Umbilical cord (tissue), 2 donors: ENCODE data around the gene ATP6V1B1. TPM values are rescaled to one million over a fixed set of nuclear protein-coding genes. Genes with fewer than 3 reads are reported as not detected.
A peak's percentile ranks its signal among the peaks of the same experiment; 100 is the strongest.

Experiments
- DNase-seq: peaks from one replicate; pipeline ENCODE4 v3.0.0-alpha.2; 2015; ENCODE audit warnings: low spot score
- total RNA-seq: library from RNA; depleted of rRNA; stranded (reverse); fragments of >200 nt; gene quantifications from one replicate; pipeline ENCODE4 v1.2.3, GENCODE V29; 2014; ENCODE audit warnings: low replicate concordance; ENCODE audit not compliant: insufficient read depth

ATP6V1B1 gene
- total RNA-seq, 1 donor from 2014 or later = not detected

DNA sequence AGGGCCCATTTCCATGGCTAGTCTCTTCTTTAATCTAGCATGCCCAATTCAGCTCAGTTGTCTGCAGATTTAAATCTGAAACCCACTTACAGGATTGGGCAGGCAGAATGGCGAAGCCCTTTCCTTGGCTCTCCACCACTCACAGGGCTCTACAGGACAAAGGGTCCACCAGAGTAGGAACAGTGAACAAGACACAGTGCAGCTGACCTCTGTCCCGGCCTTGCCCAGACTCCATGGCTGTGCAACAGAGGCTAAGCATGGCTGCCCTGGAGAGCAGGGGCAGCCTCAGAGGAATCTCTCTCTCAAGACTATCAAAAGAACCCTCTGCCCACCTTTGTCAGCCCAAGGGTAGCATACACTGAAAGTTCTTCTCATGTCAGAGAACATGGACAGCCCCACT, 9.7 kb upstream of the ATP6V1B1 start:
- DNase-seq = no peak

- no peak for DNase-seq
Measured at GRCh38 chr2:70927138-70927537, 8.6 kb upstream of the ATP6V1B1 start.

DNA sequence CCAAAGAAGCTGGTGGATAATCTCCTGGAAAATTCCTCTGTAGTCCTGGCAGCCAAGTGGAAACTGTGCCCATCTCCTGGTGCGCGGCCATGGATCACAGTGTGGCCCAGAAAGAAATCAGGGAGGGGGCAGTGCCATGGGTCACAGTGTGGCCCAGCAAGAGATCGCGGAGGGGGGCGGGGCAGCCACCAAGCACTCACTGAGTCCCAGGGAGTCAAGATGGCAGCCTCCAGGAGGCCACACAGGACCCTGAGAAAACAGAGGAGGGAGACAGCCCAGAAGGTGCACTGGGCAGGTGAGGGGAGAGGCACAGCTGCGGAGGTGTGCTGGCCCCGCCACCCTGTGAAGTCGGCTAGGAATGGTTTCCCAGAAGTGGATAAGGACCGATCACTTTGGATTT, 8.1 kb upstream of the ATP6V1B1 start:
- DNase-seq = no peak

GRCh38 chr2:70928366-70928765, 7.3 kb upstream of the ATP6V1B1 start:
- DNase-seq = no peak

- DNase-seq = no peak
Measured at GRCh38 chr2:70930371-70931329, 5.0 kb upstream of the ATP6V1B1 start.

DNA sequence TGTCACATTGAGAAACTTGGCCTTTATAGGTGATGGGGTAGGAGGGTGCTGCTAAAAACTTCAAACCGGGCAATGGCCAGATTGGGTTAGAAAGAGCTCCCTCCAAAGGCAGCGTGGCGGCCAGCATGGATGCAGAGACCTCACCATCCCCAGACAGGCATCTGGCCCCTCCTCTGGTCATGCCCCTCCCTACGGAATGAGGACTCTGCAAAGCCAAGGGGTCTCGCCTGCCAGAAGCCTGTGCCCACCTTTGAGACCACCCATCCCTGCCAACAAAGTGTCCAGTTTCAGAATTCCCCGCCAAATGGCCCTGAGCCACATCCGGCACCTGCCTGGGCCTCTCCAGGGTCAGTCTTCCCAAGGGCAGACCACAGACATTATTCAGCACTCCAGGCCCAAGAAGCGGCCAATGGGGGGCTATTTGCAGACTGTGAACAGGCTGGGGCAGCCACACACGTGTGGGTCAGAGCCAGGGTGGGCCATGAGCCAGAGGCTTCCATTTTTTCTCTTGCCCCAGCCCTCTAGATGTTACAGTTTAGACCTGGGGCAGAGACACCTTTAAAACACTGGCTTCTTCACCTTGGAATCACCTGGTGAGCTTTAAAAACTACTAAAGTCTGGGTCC, 4.2 kb upstream of the ATP6V1B1 start:
- DNase-seq = no peak

DNA sequence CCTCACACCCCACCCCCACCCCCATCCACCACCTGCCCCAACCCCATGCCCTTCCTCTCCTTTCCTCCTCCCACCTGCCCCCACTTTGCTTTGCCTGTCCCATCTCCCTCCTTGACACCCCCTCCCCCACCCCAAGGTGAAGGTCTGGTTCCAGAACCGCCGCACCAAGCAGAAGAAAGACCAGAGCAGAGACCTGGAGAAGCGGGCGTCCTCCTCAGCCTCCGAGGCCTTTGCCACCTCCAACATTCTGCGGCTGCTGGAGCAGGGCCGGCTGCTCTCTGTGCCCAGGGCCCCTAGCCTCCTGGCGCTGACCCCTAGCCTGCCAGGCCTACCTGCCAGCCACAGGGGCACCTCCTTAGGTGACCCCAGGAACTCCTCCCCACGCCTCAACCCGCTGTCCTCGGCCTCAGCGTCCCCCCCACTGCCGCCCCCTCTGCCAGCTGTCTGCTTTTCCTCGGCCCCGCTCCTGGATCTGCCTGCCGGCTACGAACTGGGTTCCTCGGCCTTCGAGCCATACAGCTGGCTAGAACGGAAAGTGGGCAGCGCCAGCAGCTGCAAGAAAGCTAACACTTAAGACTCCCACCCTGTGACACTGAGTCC, 3.0 kb upstream of the ATP6V1B1 start:
- DNase-seq = no peak

- no peak for DNase-seq
Measured at GRCh38 chr2:70934981-70935380, 719 bp upstream of the ATP6V1B1 start.

DNA sequence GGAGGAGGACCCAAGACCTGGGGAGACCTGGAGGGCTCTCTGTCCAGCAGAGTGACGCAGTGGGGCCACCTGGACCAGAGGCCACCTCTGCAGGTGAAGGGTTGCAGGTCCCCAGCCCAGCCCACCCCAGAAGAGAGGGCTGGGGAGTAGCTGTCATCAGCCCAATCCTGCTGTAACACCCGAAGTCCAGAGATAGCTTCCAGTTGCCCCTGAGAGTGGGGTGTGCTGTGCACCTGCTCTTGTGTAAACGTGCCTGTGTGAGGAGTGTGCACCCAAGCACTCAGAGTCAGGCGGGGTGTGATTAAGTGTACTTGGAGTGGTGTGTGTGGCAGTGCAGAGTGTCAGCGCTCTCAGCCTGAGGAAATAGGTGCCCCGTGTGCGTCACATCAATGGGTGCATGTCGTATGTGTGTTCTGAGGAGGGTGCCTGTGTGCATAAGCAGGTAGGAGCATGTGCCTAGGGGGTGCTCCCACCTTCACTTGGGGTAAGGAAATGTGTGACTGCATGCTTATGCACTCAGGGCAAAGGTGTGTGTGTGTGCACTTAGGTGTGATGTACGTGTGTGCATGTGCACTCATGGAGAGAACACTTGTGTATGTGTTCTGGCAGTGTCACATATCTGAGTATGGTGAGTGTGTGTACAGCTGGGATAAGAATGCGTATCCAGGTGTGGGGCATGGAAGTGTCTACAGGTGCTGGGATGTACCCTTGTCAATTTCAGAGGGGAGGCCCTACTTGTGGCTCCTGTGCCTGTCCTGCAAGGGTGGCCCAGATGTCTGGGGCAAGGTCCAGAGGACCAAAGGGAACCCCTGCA, 672 bp downstream of the ATP6V1B1 start:
- no peak for DNase-seq

DNA sequence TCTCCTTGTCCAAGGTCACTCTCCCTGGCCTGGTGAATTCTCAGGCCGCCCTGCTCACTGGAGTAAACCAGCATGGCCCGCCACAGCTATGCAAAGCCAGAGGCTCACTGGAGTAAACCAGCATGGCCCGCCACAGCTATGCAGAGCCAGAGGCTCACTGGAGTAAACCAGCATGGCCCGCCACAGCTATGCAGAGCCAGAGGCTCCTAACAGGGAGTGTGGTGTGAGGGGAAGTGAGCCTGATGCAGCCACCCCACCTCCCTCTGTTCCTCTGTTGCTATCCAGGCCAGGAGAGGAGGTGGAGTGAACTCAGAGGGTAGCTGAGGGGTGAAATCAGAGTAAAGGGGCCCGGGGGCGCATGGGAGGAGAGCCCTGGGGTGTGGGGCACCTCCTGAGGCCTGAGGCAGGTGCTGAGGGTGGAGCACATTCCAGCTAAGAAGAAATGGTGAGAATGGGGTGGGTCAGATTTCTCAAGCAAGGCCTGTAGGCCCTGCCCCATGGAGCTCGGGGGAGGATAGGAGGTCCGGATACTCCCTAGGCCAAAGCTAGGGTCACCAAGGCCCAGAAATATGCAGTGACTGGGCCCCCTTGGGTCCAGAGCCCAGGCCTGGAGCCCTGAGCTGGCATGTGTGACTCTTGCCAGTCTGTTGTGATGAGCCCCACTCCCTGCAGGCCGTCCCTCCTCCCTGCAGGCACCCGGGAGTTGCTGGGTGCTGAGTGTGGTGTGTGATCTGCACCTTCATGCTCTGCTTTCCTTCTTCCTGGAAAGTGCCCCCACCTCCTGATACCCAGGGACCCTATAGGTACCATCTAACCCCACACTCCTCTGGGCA, 1.5 kb downstream of the ATP6V1B1 start:
- no peak for DNase-seq

- DNase-seq = no peak
Measured at GRCh38 chr2:70937866-70938585, 2.3 kb downstream of the ATP6V1B1 start.

DNA sequence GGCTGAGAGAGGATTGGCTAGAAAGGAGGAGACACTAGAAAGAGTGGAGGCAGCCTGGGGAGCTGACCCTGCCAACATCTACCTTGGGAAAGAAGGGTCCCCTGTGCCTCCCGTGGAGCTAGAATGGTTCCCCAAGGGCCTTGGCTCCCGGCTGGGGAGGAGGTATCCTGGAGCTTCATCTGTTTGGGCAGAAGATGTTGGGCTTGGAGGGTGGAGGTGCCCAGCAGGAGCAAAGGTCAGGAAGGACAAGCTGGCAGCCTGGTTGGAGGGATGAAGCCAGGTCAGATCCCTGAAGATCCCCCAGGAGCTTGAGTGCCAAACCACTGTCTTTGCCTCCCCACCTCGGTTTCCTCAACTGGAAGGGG, 2.9 kb downstream of the ATP6V1B1 start:
- DNase-seq = no peak

GRCh38 chr2:70939001-70939838, 3.5 kb downstream of the ATP6V1B1 start:
- no peak for DNase-seq

GRCh38 chr2:70939839-70940580, 4.3 kb downstream of the ATP6V1B1 start:
- no peak for DNase-seq

DNA sequence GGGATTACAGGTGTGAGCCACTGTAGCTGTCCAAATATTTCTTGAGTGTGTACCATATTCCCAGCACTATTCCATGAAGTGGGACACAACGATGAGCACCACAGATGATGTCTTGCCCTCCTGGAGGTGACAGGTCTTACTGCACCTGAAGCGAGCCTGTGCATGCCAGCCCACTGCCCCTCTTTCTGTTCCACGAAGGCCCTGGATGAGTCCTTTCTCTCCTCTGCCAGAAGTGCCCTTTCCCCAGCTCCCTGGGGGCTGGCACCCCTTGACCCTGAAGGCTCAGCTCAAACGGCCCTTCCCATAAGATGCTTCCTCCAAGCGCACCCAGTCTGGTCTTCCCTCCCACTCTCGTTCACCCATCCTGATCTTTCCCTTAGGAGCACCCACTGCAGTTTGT, 5.5 kb downstream of the ATP6V1B1 start:
- no peak for DNase-seq

- no peak for DNase-seq
Measured at GRCh38 chr2:70941701-70942100, 6.0 kb downstream of the ATP6V1B1 start.

DNA sequence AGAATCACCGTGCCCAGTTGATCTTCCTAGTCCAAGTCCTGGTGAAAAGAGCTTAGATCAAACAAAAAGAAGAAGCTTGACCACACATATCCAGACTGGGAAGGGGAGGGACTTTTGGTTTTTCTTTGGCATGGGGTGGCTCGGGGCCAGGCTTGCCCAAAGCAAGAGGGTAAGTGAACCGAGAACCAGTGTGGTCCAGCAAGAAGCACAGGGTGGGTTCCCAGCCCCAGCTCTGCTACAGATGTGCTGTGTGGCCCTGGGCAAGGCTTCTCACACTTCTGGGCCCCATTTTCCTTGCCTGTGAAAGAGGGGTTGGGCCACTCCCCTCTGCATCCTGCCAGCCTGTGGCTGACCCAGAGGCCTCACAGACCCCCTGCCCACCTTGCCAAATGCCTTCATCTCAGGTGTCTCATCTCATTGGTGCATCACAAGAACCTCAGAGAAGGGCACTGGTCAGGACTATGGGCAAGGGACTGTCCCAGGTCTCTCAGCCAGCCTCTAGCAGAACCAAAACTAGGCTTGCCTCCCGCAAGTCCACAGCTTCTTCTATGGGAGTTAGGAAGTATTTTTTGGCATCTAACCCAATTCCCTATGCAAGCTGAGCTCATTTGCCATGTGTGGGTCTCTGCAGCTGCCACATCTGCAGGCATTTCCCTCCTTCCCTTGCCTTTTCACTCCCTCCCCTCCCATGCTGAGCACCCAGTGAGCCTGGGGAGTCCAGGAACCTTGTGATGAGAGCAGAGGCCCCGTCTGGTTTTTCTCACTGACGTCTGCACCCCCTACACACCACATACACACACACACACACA, 6.9 kb downstream of the ATP6V1B1 start:
- peak; percentile 88 for DNase-seq
